Thoracic aorta (tissue), 2 donors: Measurements from ENCODE around the gene GPR83. TPM values are rescaled to one million over a fixed set of nuclear protein-coding genes. Genes with fewer than 3 reads are reported as not detected.

Experiments used
- ATAC-seq: fragments of 150-250 bp; one replicate; pipeline ENCODE4 v1.8.0; 2017; ENCODE audit warnings: low read depth; ENCODE audit not compliant: insufficient number of reproducible peaks, low FRiP score
- DNase-seq: peaks from one replicate; pipeline ENCODE4 v3.0.0-alpha.2; 2020; ENCODE audit warnings: low spot score
- H3K27ac ChIP-seq, 2 donors: fragments of 200-600 bp; sonication (generic); 1 replicate in 1 of 2; 2 replicates in 1 of 2; pipeline ENCODE4 v1.5.1; 2016; ENCODE audit warnings: mild to moderate bottlenecking in 2 of 2, moderate library complexity in 2 of 2
- H3K27me3 ChIP-seq: fragments of 200-600 bp; sonication (generic); replicated peaks from 2 replicates; pipeline ENCODE4 v1.6.0; 2016; ENCODE audit warnings: mild to moderate bottlenecking; ENCODE audit not compliant: insufficient read depth
- H3K36me3 ChIP-seq: fragments of 200-600 bp; sonication (generic); one replicate; pipeline ENCODE4 v1.5.1; 2016
- H3K4me1 ChIP-seq, 2 donors: fragments of 200-600 bp; sonication (generic); 1 replicate in 1 of 2; 2 replicates in 1 of 2; pipeline versions ENCODE4 v1.5.1 to v1.6.0; 2016; ENCODE audit warnings: low read depth in 2 of 2, mild to moderate bottlenecking in 1 of 2; ENCODE audit not compliant: control insufficient read depth in 1 of 2
- H3K4me3 ChIP-seq: fragments of 200-600 bp; sonication (generic); 2 replicates; pipeline ENCODE4 v1.5.1; 2016; ENCODE audit warnings: mild to moderate bottlenecking
- H3K9me3 ChIP-seq: fragments of 200-600 bp; sonication (generic); 2 replicates; pipeline ENCODE4 v1.5.1; 2016
- total RNA-seq, 2 donors: library from RNA; depleted of rRNA; stranded (reverse); fragments of >200 nt; gene quantifications; one replicate each; pipeline versions ENCODE4 v1.1.0 to v1.2.3, GENCODE V29; 2016
- TF ChIP-seq, protein P1 (sequence below): fragments of 200-600 bp; sonication (generic); IDR thresholded peaks from one replicate; pipeline ENCODE4 v1.5.1; 2019; ENCODE audit warnings: antibody characterized with exemption

The GPR83 gene
- total RNA-seq, 2 donors from 2014 or later, result 0.27 TPM; not detected in 1

DNA sequence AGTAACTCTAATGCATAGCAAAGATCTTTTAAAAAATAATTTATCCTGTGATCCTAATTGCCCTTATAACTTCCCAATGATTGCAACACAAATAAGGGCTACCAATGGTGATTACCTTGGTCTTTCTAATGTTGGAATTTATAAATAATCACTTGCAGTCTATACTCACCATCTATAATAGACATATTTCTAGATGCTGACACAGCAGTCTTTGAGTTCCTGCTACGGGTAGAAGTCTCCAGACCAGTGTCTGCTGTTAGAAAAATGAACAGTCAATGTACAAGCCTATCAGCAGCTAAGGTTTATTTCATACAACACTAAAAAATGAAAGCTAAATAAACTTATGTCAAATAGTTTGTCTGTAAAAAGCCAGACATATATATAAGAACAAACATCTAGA, 44.4 kb upstream of the GPR83 start:
- no peaks in the 10 kb centered on the region for H3K27me3 ChIP-seq
- TF ChIP-seq, protein P1, sequence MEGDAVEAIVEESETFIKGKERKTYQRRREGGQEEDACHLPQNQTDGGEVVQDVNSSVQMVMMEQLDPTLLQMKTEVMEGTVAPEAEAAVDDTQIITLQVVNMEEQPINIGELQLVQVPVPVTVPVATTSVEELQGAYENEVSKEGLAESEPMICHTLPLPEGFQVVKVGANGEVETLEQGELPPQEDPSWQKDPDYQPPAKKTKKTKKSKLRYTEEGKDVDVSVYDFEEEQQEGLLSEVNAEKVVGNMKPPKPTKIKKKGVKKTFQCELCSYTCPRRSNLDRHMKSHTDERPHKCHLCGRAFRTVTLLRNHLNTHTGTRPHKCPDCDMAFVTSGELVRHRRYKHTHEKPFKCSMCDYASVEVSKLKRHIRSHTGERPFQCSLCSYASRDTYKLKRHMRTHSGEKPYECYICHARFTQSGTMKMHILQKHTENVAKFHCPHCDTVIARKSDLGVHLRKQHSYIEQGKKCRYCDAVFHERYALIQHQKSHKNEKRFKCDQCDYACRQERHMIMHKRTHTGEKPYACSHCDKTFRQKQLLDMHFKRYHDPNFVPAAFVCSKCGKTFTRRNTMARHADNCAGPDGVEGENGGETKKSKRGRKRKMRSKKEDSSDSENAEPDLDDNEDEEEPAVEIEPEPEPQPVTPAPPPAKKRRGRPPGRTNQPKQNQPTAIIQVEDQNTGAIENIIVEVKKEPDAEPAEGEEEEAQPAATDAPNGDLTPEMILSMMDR, result no peak
- H3K4me1 ChIP-seq, result no peaks in the 10 kb centered on the region
- no peaks in the 10 kb centered on the region for H3K9me3 ChIP-seq
- H3K27ac ChIP-seq, result no peak overlapping the region
- peaks cover 17% of the 10 kb centered on the region for H3K36me3 ChIP-seq
- H3K4me3 ChIP-seq, result no peak overlapping the region
- no peak for ATAC-seq
- no peak for DNase-seq

DNA sequence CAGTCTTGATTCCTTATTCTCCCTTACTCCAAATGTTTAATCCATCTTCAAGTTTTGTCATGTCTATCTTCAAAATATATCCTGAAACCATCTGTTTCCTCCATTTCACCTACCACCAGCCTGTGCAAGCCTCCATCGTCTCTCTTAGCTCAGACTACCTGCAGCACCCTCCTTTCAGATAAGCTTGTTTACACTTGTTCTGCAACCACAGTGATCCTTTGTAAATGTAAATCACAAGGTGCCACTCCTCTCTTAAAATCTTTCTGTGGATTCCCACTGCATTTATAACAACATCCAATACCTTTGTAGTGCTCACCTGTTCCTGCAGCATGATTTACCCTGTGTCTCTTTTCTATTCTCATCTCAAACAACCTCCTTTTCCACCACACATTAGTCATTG, 31.8 kb upstream of the GPR83 start:
- Histone ChIP-seq H3K27me3 (no peaks in the 10 kb centered on the region), H3K9me3 (no peaks in the 10 kb centered on the region), H3K4me3 (no peak overlapping the region), H3K36me3 (peaks cover 11% of the 10 kb centered on the region), H3K27ac (no peak overlapping the region), H3K4me1 (no peaks in the 10 kb centered on the region)
- DNase-seq (no peak), ATAC-seq (no peak)
- TF ChIP-seq, protein P1, result no peak

DNA sequence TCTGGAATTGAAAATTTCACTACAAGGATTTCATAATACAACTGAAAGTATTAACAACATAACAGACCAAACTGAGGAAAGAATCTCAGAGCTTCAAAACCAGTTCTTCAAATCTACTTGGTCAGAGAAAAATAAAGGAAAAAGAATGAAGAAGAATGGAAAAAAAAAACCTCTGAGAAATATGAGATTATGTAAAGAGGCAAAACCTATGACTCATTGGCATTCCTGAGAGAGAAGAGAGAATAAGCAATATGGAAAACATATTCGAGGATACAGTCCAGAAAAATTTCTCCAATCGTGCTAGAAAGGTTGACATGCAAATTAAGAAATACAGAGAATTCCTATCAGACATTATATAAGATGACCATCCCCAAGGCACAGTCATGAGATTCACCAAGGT, 23.4 kb upstream of the GPR83 start:
- TF ChIP-seq, protein P1, result no peak
- Histone ChIP-seq H3K27ac (no peak overlapping the region), H3K4me1 (no peaks in the 10 kb centered on the region), H3K27me3 (no peaks in the 10 kb centered on the region), H3K9me3 (no peaks in the 10 kb centered on the region), H3K4me3 (no peak overlapping the region), H3K36me3 (peaks cover 11% of the 10 kb centered on the region)
- no peak for DNase-seq
- no peak for ATAC-seq

DNA sequence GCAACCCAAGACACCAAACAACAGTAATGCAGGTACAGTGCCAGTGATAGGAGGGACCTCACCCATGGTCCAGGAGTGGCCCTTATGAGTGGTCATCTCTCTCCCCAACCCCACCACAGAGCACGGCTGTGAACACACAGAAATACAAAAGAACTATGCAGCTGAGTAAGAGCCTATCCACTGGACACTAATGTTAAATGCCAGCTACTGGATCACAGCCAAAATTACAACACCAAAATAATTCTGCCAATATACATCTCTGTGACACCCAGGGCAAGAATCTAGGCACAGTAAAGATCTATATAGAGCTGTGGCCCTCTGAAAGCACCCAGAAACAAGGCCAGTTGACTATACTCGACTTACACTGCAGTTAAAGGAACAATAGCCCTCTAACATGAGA, 22.8 kb upstream of the GPR83 start:
- ATAC-seq (no peak), DNase-seq (no peak)
- H3K27me3 ChIP-seq, result no peaks in the 10 kb centered on the region
- no peaks in the 10 kb centered on the region for H3K4me1 ChIP-seq
- H3K27ac ChIP-seq, result no peak overlapping the region
- H3K36me3 ChIP-seq, result peaks cover 11% of the 10 kb centered on the region
- no peak overlapping the region for H3K4me3 ChIP-seq
- H3K9me3 ChIP-seq, result no peaks in the 10 kb centered on the region
- TF ChIP-seq, protein P1, result no peak

DNA sequence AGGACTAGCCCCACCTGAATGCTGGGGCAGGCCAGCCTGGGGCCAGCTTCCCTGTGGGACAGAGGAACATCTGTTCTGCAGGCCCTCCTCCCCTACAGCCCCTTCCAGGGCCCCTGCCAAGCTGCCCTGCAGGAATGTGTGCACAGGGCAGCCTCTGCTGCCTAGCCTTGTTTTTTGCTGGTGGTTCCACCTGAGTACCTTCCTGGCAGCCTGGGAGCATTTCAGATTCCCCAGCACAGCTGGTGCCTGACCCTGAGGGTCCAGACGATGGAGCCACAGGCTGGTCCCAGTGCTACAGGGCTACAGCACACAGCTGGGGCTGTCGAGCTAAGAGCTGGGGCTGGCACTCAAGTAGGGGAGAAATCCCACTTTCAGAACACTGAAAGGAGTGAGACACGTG, 22.3 kb upstream of the GPR83 start:
- H3K4me1 ChIP-seq, result no peaks in the 10 kb centered on the region
- no peaks in the 10 kb centered on the region for H3K27me3 ChIP-seq
- H3K36me3 ChIP-seq, result peaks cover 8% of the 10 kb centered on the region
- DNase-seq (no peak), ATAC-seq (no peak)
- TF ChIP-seq, protein P1, result no peak
- no peak overlapping the region for H3K27ac ChIP-seq
- H3K9me3 ChIP-seq, result no peaks in the 10 kb centered on the region
- no peak overlapping the region for H3K4me3 ChIP-seq
